HepG2 (cell line): Measurements from ENCODE around the gene CATSPERD. TPM values are rescaled to one million over a fixed set of nuclear protein-coding genes. Genes with fewer than 3 reads are reported as not detected.

Source experiments
- ARHGAP35 ChIP-seq: sonication (generic); formaldehyde crosslinking; IDR thresholded peaks from 2 replicates; pipeline ENCODE4 v1.9.0; 2022; ENCODE audit warnings: mild to moderate bottlenecking, inconsistent platforms, moderate library complexity, missing genetic modification reagents, borderline replicate concordance
- BATF2 ChIP-seq: sonication (generic); formaldehyde crosslinking; IDR thresholded peaks from 2 replicates; pipeline ENCODE4 v1.8.0; 2022; ENCODE audit warnings: mild to moderate bottlenecking, missing genetic modification reagents, moderate library complexity
- CEBPZ ChIP-seq: IDR thresholded peaks from 2 replicates; pipeline ENCODE4 v1.6.1; 2012; ENCODE audit warnings: low read length, improper control_type of control experiment
- DPF2 ChIP-seq: sonication (generic); formaldehyde crosslinking; IDR thresholded peaks from 2 replicates; pipeline ENCODE4 v1.4.0; 2020; ENCODE audit warnings: mild to moderate bottlenecking, low read depth, missing genetic modification reagents, borderline replicate concordance
- HOXA3 ChIP-seq: sonication (generic); formaldehyde crosslinking; IDR thresholded peaks from 2 replicates; pipeline ENCODE4 v1.5.0; 2020; ENCODE audit warnings: missing genetic modification reagents
- HOXA7 ChIP-seq: sonication (generic); formaldehyde crosslinking; IDR thresholded peaks from 2 replicates; pipeline ENCODE4 v1.8.1; 2022; ENCODE audit warnings: mild to moderate bottlenecking, missing genetic modification reagents, moderate library complexity
- KMT2A ChIP-seq: sonication (generic); formaldehyde crosslinking; IDR thresholded peaks from 2 replicates; pipeline ENCODE4 v1.4.0; 2020; ENCODE audit warnings: missing genetic modification reagents
- MATR3 ChIP-seq: sonication (generic); formaldehyde crosslinking; IDR thresholded peaks from 2 replicates; pipeline ENCODE4 v1.4.0; 2020; ENCODE audit warnings: missing genetic modification reagents
- MED1 ChIP-seq: sonication (generic); formaldehyde crosslinking; IDR thresholded peaks from 2 replicates; pipeline ENCODE4 v1.4.0; 2020; ENCODE audit warnings: missing genetic modification reagents
- NCOR1 ChIP-seq: fragments of 200-600 bp; sonication (generic); IDR thresholded peaks from 2 replicates; pipeline ENCODE4 v1.7.0; 2017; ENCODE audit warnings: antibody characterized with exemption, low read length, borderline replicate concordance
- NR2C2 ChIP-seq: sonication (generic); formaldehyde crosslinking; IDR thresholded peaks from 2 replicates; pipeline ENCODE4 v1.4.0; 2020; ENCODE audit warnings: missing genetic modification reagents, mild to moderate bottlenecking, moderate library complexity, borderline replicate concordance
- PHF5A ChIP-seq: IDR thresholded peaks from one replicate; pipeline ENCODE4 v1.6.1; 2018; ENCODE audit warnings: low read depth, missing genetic modification reagents; ENCODE audit not compliant: unreplicated experiment
- REL ChIP-seq: sonication (generic); formaldehyde crosslinking; conservative IDR thresholded peaks from 2 replicates; pipeline ENCODE4 v1.8.0; 2022; ENCODE audit warnings: mild to moderate bottlenecking, missing genetic modification reagents, moderate library complexity
- RXRB ChIP-seq: IDR thresholded peaks from 2 replicates; pipeline ENCODE4 v1.6.1; 2016; ENCODE audit warnings: borderline replicate concordance, missing genetic modification reagents, missing compliant biosample characterization
- SP2 ChIP-seq: sonication (generic); formaldehyde crosslinking; IDR thresholded peaks from 2 replicates; pipeline ENCODE4 v1.5.1; 2020; ENCODE audit warnings: mild to moderate bottlenecking, missing genetic modification reagents
- THRA ChIP-seq: sonication (generic); formaldehyde crosslinking; IDR thresholded peaks from 2 replicates; pipeline ENCODE4 v1.4.0; 2020; ENCODE audit warnings: missing genetic modification reagents, borderline replicate concordance
- U2AF2 ChIP-seq: fragments of 200-400 bp; formaldehyde crosslinking; IDR thresholded peaks from 2 replicates; pipeline ENCODE4 v1.6.1; 2017; ENCODE audit warnings: low read depth, mild to moderate bottlenecking, low read length
- ZBTB21 ChIP-seq: sonication (generic); formaldehyde crosslinking; IDR thresholded peaks from 2 replicates; pipeline ENCODE4 v1.4.0; 2020; ENCODE audit warnings: missing genetic modification reagents
- ZFP36L1 ChIP-seq: sonication (generic); formaldehyde crosslinking; IDR thresholded peaks from 2 replicates; pipeline ENCODE4 v1.8.0; 2022; ENCODE audit warnings: mild to moderate bottlenecking, missing genetic modification reagents, moderate library complexity
- ZNF280B ChIP-seq: sonication (generic); formaldehyde crosslinking; IDR thresholded peaks from 2 replicates; pipeline ENCODE4 v1.5.0; 2020; ENCODE audit warnings: missing genetic modification reagents, mild to moderate bottlenecking, borderline replicate concordance
- ZNF607 ChIP-seq: sonication (generic); formaldehyde crosslinking; IDR thresholded peaks from 2 replicates; pipeline ENCODE4 v1.5.1; 2020; ENCODE audit warnings: missing genetic modification reagents, mild to moderate bottlenecking, borderline replicate concordance
- polyA plus RNA-seq, 8 experiments: library from polyadenylated mRNA; depleted of rRNA in 3 of 8; stranded (reverse) in 7 of 8; unstranded in 1 of 8; fragments of >200 nt; fragmentation: Illumina TruSeq in 4 of 8; extraction: Trizol in 4 of 8; gene quantifications; 2 replicates each; pipeline versions ENCODE4 v1.2.1 to v1.2.3, GENCODE V29; 2011 to 2016; ENCODE audit warnings: low read depth in 4 of 8, missing spikeins in 1 of 8, mixed read lengths in 1 of 8; ENCODE audit not compliant: insufficient read depth in 1 of 8
- total RNA-seq, 5 experiments: library from RNA; depleted of rRNA; stranded (reverse); fragments of >200 nt; fragmentation: Illumina TruSeq; extraction: Trizol; gene quantifications; 2 replicates each; pipeline ENCODE4 v1.2.3, GENCODE V29; 2016; ENCODE audit warnings: low read depth in 1 of 5

Gene CATSPERD
- total and polyA plus RNA-seq, 2 of the 13 experiments (the other 11 are each of a cell fraction or from before 2014, with no cell fraction given), result 0.04 TPM; not detected in 1

DNA sequence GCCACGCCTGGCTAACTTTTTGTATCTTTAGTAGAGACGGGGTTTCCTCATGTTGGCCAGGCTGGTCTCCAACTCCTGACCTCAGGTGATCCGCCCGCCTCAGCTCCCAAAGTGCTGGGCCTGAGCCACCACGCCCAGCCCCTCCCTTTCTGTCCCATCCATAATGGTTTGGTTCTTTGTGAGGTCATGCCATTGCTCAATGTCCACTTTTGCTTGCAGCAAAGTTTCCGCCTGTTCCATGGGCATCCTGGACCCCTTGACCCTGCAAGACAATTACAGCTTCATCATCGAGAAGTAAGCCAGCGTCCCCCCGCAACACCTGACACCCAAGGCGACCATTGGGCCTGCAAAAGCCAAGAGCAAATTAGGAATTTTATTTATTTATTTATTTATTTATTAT, 47.5 kb downstream of the CATSPERD start (continued):
- TF ChIP-seq CEBPZ (no peak), ZBTB21 (CRISPR knock-in tag) (peak; percentile 72; the same call in 1 of the 2 replicates), DPF2 (CRISPR knock-in tag) (no peak), ARHGAP35 (CRISPR knock-in tag) (no peak), HOXA3 (peak; percentile 15; the same call in 1 of the 2 replicates), ZFP36L1 (CRISPR knock-in tag) (no peak), KMT2A (no peak), U2AF2 (no peak), NCOR1 (no peak), HOXA7 (no peak), ZNF607 (CRISPR knock-in tag) (no peak), BATF2 (CRISPR knock-in tag) (no peak), NR2C2 (CRISPR knock-in tag) (no peak), ZNF280B (no peak), THRA (peak; percentile 20; the same call in 1 of the 2 replicates), PHF5A (CRISPR knock-in tag) (no peak), RXRB (CRISPR knock-in tag) (no peak), MED1 (CRISPR knock-in tag) (no peak), REL (no peak), MATR3 (CRISPR knock-in tag) (no peak), SP2 (no peak)
